Measurements from ENCODE around the gene GTF3C6. TPM values are rescaled to one million over a fixed set of nuclear protein-coding genes. Genes with fewer than 3 reads are reported as not detected.

GTF3C6 gene
- total RNA-seq, 1 donor from 2014 or later = 119 TPM

GRCh38 chr6:110976575-110976974 lies 18.1 kb downstream of the GTF3C6 start:
- intact Hi-C loops (cut with micrococcal nuclease) = no loop called here

DNA sequence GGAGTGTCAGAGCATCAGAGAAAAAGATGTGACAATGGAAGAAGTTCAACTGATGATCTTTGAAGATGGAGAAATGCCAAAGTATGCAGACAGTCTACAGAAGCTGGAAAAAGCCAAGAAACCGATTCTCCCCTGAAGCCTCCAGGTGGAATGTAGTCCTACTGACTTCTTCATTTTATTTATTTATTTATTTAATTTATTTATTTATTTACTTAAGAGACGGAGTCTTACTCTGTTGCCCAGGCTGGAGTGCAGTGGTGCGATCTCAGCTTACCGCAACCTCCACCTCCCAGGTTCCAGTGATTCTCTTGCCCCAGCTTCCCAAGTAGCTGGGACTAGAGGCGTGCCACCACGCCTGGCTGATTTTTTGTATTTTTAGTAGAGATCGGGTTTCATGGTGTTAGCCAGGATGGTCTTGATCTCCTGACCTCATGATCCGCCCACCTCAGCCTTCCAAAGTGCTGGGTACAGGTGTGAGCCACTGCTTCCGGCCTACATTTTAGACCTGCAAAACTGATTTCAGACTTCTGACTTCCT lies 21.1 kb downstream of the GTF3C6 start:
- intact Hi-C loops (cut with micrococcal nuclease) = loop anchor here (5.0 to 10.0 kb wide), 2 partner anchors 37 to 795 kb away; partner anchors contain the start of gene CDC40

DNA sequence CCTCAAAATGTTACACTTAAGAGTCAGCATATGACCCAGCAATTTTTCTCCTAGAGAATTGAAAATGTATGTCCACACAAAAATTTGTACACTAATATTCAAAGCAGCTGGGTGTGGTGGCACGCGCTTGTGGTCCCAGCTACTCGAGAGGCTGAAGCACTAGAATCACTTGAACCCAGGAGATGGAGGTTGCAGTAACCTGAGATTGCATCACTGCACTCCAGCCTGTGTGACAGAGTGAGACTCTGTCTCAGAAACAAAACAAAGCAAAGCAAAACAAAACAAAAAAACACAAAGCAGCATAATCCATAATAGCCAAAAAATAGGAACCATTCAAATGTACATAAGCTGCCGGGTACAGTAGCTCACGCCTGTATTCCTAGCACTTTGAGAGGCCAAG lies 21.7 kb downstream of the GTF3C6 start:
- intact Hi-C loops (cut with micrococcal nuclease) = loop anchor here (5.0 to 10.0 kb wide), 2 partner anchors 38 to 795 kb away; partner anchors contain the start of gene CDC40

DNA sequence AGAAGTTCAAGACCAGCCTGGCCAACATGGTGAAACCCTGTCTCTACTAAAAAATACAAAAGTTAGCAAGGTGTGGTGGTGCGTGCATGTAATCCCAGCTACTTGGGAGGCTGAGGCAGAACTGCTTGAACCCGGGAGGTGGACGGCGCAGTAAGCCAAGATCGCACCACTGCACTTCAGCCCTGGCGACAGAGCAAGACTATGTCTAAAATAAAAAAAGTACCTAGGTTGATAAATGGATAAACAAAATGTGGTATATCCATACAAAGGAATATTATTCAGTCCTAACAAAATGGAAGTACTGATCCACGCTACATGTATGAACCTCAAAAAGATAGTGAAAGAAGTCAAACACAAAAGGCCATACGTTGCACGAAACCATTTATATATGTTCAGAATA lies 22.1 kb downstream of the GTF3C6 start:
- intact Hi-C loops (cut with micrococcal nuclease) = loop anchor here (1.0 to 10.0 kb wide), 5 partner anchors 22 to 796 kb away; partner anchors contain the start of genes CDC40, CDK19 and GTF3C6

DNA sequence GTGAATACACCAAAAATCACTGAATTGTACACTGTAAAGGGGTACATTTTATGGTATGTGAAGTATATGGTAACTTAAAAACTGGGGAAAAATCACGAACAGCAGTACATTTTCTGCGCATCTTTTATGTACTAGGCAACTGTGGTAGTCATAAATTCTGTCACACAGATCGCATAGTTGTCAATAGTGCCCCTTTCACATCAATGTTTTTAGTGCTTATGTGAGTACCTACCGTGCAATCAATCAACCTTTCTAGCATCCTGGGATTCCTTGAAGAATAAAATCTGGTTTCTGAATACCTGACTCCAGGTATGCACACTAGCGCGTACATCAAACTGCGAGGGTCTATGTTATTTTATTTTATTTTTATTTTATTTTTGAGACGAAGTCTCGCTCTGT lies 22.7 kb downstream of the GTF3C6 start:
- intact Hi-C loops (cut with micrococcal nuclease) = loop anchor here (1.0 to 10.0 kb wide), 5 partner anchors 23 to 796 kb away; partner anchors contain the start of genes CDC40, CDK19 and GTF3C6

GRCh38 chr6:110990840-110991576 lies 32.5 kb downstream of the GTF3C6 start:
- intact Hi-C loops (cut with micrococcal nuclease) = no loop called here

GRCh38 chr6:110996691-110997090 lies 38.2 kb downstream of the GTF3C6 start:
- intact Hi-C loops (cut with micrococcal nuclease) = loop anchor here (5.0 kb wide), 1 partner anchor 469 kb away; no protein-coding TSS in a partner anchor

GRCh38 chr6:110999634-111000270 lies 41.2 kb downstream of the GTF3C6 start:
- intact Hi-C loops (cut with micrococcal nuclease) = loop anchor here (1.0 to 5.0 kb wide), 2 partner anchors 317 to 472 kb away; no protein-coding TSS in a partner anchor

GRCh38 chr6:111002350-111002749 lies 43.8 kb downstream of the GTF3C6 start:
- intact Hi-C loops (cut with micrococcal nuclease) = no loop called here

DNA sequence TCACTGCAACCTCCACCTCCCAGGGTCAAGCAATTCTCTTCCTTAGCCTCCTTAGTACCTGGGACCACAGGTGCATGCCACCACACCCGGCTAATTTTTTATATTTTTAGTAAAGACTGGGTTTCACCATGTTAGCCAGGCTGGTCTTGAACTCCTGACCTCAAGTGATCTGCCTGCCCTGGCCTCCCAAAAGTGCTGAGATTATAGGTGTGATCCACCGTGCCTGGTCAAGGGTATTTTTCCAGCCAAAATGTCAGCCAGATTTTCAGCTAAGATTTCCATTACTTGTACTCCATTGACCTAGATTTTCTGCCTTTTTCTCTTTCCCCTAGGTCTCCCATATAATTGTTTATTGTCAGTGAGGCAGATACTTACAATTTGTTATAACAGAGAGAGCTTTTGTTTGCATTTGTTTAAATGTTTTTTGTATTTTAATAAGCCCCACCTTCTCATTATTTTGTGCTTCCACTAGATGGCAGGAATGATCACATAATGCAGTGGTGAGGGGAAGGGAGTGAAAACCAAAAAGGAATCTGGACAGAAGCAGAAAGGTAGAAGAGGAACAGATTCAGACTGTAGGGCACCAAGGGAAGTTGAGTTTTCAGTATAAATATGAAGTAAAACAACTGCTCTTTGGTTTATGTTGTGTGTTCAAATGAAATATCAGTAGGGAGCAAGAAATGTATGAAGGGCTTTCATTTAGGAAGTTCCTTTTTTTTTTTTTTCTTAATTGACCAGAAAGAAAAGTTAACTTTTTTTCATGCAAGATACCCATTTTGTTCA lies 53.0 kb downstream of the GTF3C6 start:
- intact Hi-C loops (cut with micrococcal nuclease) = loop anchor here (1.0 to 10.0 kb wide), 2 partner anchors 199 to 1033 kb away; no protein-coding TSS in a partner anchor

- intact Hi-C loops (cut with micrococcal nuclease) = loop anchor here (10.0 kb wide), 1 partner anchor 1033 kb away; no protein-coding TSS in a partner anchor
Measured at GRCh38 chr6:111012143-111012452, 53.6 kb downstream of the GTF3C6 start.

- intact Hi-C loops (cut with micrococcal nuclease) = loop anchor here (10.0 kb wide), 1 partner anchor 1032 kb away; no protein-coding TSS in a partner anchor
Measured at GRCh38 chr6:111012520-111012919, 54.0 kb downstream of the GTF3C6 start.

DNA sequence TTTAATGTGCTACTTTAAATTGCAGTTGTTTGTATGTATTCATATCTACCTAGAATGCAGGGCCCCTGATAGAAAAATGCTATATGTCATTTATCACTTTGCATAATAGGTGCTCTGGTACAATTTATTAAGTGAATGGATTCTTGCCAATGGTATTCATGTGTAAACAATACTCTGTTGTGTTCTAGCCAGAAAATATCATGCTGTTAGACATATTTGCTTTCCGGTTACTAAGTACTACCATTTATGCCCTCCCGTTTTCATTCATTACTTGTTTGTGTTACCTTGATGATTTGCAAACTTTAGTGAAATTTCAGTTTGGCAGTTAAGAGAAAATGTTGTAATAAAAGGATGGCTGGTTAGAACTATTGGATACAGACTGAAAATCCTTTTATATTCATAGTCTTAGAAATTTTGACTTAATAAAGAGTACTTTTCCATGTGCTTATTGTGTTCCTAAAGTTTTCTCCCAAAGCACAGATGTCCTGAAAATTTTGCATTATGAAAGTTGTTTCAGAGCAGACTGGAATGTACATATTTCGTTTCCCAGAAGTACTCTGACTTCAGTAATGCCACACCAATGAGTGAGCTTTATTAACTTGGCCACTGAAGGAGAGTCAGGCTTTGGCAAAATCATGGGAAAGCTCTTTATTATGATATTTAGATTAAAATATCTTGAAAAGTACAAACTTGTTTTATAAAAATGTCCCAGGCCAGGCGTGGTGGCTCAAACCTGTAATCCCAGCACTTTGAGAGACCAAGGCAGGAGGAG lies 54.8 kb downstream of the GTF3C6 start:
- intact Hi-C loops (cut with micrococcal nuclease) = loop anchor here (10.0 kb wide), 1 partner anchor 1031 kb away; no protein-coding TSS in a partner anchor

DNA sequence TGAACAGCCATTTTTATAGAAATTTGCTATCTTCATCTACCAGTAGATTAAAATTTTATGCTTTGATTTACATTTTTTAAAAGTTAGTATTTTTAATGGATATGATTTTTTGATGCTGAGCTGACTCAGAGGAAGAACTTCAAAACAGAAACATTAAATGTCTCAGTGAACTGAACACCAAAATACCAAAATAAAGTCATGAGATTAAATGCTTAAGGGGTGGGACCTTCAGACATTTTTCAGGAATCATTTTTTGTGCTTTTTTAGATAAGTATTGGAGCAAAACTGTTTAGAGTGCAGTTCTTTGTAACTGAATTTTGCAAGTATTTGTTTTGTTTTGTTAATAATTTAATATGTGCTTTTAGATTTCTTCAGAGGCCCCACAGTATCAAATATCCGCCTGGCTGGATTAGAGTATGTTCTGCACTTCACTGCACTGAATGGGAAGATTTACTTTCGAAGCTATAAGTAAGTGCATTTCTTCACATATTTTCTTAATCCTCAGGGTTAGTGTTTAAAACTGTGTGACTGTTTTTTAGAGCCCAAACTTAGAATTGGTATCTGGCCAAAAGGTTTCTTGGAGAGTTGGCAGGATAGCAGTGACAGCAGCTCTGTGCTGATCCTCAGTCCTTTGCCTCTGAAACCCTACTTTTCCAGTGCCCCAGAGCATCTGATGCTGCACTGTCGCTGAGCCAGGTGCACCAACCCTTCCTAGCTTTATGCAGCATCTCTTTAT lies 57.1 kb downstream of the GTF3C6 start:
- intact Hi-C loops (cut with micrococcal nuclease) = loop anchor here (10.0 kb wide), 1 partner anchor 1029 kb away; no protein-coding TSS in a partner anchor

DNA sequence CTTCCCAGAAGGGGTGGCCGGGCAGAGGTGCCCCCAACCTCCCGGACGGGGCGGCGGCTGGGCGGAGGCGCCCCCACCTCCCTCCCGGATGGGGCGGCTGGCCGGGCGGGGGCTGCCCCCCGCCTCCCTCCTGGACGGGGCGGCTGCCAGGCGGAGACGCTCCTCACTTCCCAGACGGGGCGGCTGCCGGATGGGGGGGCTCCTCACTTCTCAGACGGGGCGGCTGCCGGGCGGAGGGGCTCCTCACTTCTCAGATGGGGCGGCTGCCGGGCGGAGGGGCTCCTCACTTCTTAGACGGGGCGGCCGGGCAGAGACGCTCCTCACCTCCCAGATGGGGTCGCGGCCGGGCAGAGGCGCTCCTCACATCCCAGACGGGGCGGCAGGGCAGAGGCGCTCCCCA lies 58.7 kb downstream of the GTF3C6 start:
- intact Hi-C loops (cut with micrococcal nuclease) = loop anchor here (10.0 kb wide), 1 partner anchor 1028 kb away; no protein-coding TSS in a partner anchor
